ENCODE measurements around the gene SLC39A11. TPM values are rescaled to one million over a fixed set of nuclear protein-coding genes. Genes with fewer than 3 reads are reported as not detected.
"Not testable (repeated sequence)": the region's sequence is repeated elsewhere in the genome, so short reads cannot be mapped to it uniquely, and the experiment has no call there.

Gene SLC39A11
- total RNA-seq, 2 experiments from 2014 or later = 9.7 to 12.2 TPM

DNA sequence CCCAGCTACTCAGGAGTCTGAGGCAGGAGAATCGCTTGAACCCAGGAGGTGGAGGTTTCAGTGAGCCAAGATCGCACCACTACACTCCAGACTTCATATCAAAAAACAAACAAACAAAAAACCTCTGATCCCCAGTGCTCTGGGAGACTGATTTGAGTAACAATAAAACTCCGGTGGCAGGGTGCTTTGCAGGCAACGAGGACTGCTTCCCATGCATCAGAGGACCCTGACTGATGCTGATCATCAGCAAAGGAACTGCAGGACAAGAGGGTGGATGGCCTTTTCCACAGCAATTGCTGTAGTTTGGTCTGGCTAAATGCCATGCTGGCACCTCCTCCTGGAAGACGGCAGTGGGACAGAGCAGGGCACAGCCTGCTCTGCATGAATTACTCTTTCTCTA lies 6.4 kb upstream of the SLC39A11 start:
- CTCF ChIA-PET = no interaction called here
- H3K4me1 ChIP-seq (ENCODE audit: insufficient read depth, low read length) = no peaks in the 10 kb centered on the region
- Mint-ChIP-seq H3K4me1 (ENCODE audit: low read depth) (no peaks in the 10 kb centered on the region), H3K27me3 (peaks cover 10% of the 10 kb centered on the region), H3K27ac (no peak overlapping the region), H3K9me3 (no peaks in the 10 kb centered on the region), H3K4me3 (no peak overlapping the region), H3K36me3 (ENCODE audit: low read depth) (no peaks in the 10 kb centered on the region)
- no peak overlapping the region for H3K27ac ChIP-seq (ENCODE audit: low read depth in 1 of 2, low read length in 2 of 2)
- DNase-seq = no peak
- no peaks in the 10 kb centered on the region for H3K36me3 ChIP-seq (ENCODE audit: insufficient read depth, low read length)
- no peak overlapping the region for H3K4me3 ChIP-seq (ENCODE audit: low read length)
- no peak for ATAC-seq (ENCODE audit: poor library complexity)
- peaks cover 0 to 4% of the 10 kb centered on the region in 2 experiments for H3K27me3 ChIP-seq (ENCODE audit: control insufficient read depth in 1 of 2, insufficient read depth in 2 of 2, low read length in 2 of 2)
- H3K9me3 ChIP-seq (ENCODE audit: control insufficient read depth in 1 of 2, insufficient read depth in 1 of 2, low read length in 2 of 2) = no peaks in the 10 kb centered on the region
- POLR2A ChIA-PET = no interaction called here
- TF ChIP-seq, protein P1, sequence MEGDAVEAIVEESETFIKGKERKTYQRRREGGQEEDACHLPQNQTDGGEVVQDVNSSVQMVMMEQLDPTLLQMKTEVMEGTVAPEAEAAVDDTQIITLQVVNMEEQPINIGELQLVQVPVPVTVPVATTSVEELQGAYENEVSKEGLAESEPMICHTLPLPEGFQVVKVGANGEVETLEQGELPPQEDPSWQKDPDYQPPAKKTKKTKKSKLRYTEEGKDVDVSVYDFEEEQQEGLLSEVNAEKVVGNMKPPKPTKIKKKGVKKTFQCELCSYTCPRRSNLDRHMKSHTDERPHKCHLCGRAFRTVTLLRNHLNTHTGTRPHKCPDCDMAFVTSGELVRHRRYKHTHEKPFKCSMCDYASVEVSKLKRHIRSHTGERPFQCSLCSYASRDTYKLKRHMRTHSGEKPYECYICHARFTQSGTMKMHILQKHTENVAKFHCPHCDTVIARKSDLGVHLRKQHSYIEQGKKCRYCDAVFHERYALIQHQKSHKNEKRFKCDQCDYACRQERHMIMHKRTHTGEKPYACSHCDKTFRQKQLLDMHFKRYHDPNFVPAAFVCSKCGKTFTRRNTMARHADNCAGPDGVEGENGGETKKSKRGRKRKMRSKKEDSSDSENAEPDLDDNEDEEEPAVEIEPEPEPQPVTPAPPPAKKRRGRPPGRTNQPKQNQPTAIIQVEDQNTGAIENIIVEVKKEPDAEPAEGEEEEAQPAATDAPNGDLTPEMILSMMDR (IDR thresholded peaks at IDR 0.05) = no peak
- intact Hi-C loops (cut with DNase I, micrococcal nuclease) = no loop called here

DNA sequence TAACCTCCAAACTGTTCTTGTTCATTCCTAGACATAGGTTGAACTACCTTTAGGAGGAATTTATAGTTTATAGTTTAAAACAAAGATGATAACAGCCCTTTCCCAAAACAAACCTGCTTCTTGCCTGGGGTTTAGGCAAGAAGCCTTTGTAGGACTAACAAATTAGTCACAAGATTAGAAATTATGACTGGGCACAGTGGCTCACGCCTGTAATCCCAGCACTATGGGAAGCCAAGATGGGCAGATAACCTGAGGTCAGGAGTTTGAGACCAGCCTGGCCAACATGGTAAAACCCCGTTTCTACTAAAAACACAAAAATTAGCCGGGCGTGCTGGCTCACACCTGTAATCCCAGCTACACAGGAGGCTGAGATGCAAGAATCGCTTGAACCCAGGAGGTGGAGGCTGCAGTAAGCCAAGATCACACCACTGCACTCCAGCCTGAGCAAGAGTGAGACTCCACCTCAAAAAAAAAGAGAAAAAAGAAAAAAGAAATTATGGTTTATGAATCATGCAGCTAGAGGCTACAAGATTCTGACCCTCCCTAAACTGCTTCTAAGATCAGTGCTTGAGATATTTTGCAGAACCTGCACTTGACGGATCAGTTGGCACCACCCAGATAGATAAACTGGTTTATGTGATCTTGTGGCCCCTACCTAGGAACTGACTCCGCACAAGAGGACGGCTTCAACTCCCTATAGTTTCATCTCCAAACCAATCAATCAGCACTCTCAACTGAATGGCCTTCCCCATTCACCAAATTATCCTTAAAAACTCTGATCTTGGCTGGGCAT lies 5.7 kb upstream of the SLC39A11 start:
- intact Hi-C loops (cut with DNase I, micrococcal nuclease) = not testable (repeated sequence)
- H3K27me3 Mint-ChIP-seq = peaks cover 10% of the 10 kb centered on the region

DNA sequence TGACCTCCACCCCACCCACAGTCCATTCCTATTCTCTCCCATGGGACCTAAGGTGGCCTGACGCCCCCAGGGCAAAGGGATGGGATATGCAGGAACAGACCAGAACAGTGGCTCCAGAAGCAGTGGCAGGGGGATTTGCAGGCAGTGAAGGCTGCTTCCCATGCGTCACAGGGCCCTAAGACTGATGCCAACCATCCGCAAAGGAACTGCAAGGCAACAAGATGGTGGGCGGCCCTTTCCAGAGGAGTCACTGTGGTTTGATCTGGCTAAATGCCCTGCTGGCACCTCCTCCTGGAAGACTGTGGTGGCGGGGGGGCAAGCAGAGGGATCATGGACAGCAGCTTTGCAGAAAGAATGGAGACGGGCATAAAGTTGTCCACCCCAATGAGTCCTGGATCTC lies 4.4 kb upstream of the SLC39A11 start:
- intact Hi-C loops (cut with DNase I, micrococcal nuclease) = no loop called here
- Histone ChIP-seq H3K27me3 (ENCODE audit: control insufficient read depth in 1 of 2, insufficient read depth in 2 of 2, low read length in 2 of 2) (peaks cover 0 to 4% of the 10 kb centered on the region in 2 experiments), H3K4me3 (ENCODE audit: low read length) (no peak overlapping the region), H3K9me3 (ENCODE audit: control insufficient read depth in 1 of 2, insufficient read depth in 1 of 2, low read length in 2 of 2) (no peaks in the 10 kb centered on the region), H3K36me3 (ENCODE audit: insufficient read depth, low read length) (no peaks in the 10 kb centered on the region), H3K4me1 (ENCODE audit: insufficient read depth, low read length) (peaks cover 15% of the 10 kb centered on the region), H3K27ac (ENCODE audit: low read depth in 1 of 2, low read length in 2 of 2) (no peak overlapping the region)
- peak in 2 of 14 experiments; percentile 29 to 41 for DNase-seq
- Mint-ChIP-seq H3K27ac (no peak overlapping the region), H3K4me3 (no peak overlapping the region), H3K9me3 (no peaks in the 10 kb centered on the region), H3K4me1 (ENCODE audit: low read depth) (peaks cover 10% of the 10 kb centered on the region), H3K27me3 (peaks cover 10% of the 10 kb centered on the region), H3K36me3 (ENCODE audit: low read depth) (peaks cover 5% of the 10 kb centered on the region)
- CTCF ChIA-PET = no interaction called here
- ATAC-seq (ENCODE audit: poor library complexity) = no peak
- TF ChIP-seq, protein P1 (IDR thresholded peaks at IDR 0.05) = no peak
- POLR2A ChIA-PET = no interaction called here

More for the DNA sequence above, 5.7 kb upstream of the SLC39A11 start:
- H3K9me3 Mint-ChIP-seq; H3K4me3 Mint-ChIP-seq; H3K27ac Mint-ChIP-seq; H3K4me1 Mint-ChIP-seq (ENCODE audit: low read depth); POLR2A ChIA-PET; H3K4me1 ChIP-seq (ENCODE audit: insufficient read depth, low read length); H3K36me3 Mint-ChIP-seq (ENCODE audit: low read depth); H3K36me3 ChIP-seq (ENCODE audit: insufficient read depth, low read length); H3K27ac ChIP-seq (ENCODE audit: low read depth in 1 of 2, low read length in 2 of 2); ATAC-seq (ENCODE audit: poor library complexity); H3K27me3 ChIP-seq (ENCODE audit: control insufficient read depth in 1 of 2, insufficient read depth in 2 of 2, low read length in 2 of 2); H3K9me3 ChIP-seq (ENCODE audit: control insufficient read depth in 1 of 2, insufficient read depth in 1 of 2, low read length in 2 of 2); H3K4me3 ChIP-seq (ENCODE audit: low read length); CTCF ChIA-PET; DNase-seq: not testable (repeated sequence)

DNA sequence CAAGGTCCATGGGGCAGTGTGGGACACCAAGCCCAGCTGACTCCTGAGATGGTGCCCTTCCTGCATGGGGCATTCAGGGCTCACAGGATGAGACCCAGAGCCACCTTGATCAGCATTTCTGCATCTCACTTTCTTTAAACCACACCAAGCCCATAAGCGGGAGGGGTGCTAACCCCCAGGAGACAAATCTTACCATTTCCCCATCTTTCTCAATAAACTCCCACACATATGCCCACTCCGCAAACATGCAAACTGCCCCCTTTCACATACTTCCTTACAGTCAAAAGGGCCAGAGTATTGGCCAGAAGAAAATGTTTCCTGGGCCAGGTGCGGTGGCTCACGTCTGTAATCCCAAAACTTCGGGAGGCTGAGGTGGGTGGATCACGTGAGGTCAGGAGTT lies 3.7 kb upstream of the SLC39A11 start:
- H3K4me3 Mint-ChIP-seq = no peak overlapping the region
- H3K27ac Mint-ChIP-seq = no peak overlapping the region
- peaks cover 15% of the 10 kb centered on the region for H3K4me1 Mint-ChIP-seq (ENCODE audit: low read depth)
- intact Hi-C loops (cut with DNase I, micrococcal nuclease) = no loop called here
- H3K36me3 ChIP-seq (ENCODE audit: insufficient read depth, low read length) = no peaks in the 10 kb centered on the region
- ATAC-seq (ENCODE audit: poor library complexity) (no peak), DNase-seq (no peak)
- H3K9me3 Mint-ChIP-seq = no peaks in the 10 kb centered on the region
- no peak overlapping the region for H3K4me3 ChIP-seq (ENCODE audit: low read length)
- peaks cover 10% of the 10 kb centered on the region for H3K27me3 Mint-ChIP-seq
- H3K9me3 ChIP-seq (ENCODE audit: control insufficient read depth in 1 of 2, insufficient read depth in 1 of 2, low read length in 2 of 2) = no peaks in the 10 kb centered on the region
- H3K27me3 ChIP-seq (ENCODE audit: control insufficient read depth in 1 of 2, insufficient read depth in 2 of 2, low read length in 2 of 2) = peaks cover 0 to 4% of the 10 kb centered on the region in 2 experiments
- peaks cover 5% of the 10 kb centered on the region for H3K36me3 Mint-ChIP-seq (ENCODE audit: low read depth)
- POLR2A ChIA-PET = no interaction called here
- TF ChIP-seq, protein P1 (IDR thresholded peaks at IDR 0.05) = no peak
- H3K27ac ChIP-seq (ENCODE audit: low read depth in 1 of 2, low read length in 2 of 2) = no peak overlapping the region
- CTCF ChIA-PET = no interaction called here
- H3K4me1 ChIP-seq (ENCODE audit: insufficient read depth, low read length) = peaks cover 20% of the 10 kb centered on the region
